ENCODE data around the gene ERBB2.
"Not testable (repeated sequence)": the region's sequence is repeated elsewhere in the genome, so short reads cannot be mapped to it uniquely, and the experiment has no call there.

GRCh38 chr17:39725923-39726322, 26.1 kb downstream of the ERBB2 start:
- TF ChIP-seq, protein P1, sequence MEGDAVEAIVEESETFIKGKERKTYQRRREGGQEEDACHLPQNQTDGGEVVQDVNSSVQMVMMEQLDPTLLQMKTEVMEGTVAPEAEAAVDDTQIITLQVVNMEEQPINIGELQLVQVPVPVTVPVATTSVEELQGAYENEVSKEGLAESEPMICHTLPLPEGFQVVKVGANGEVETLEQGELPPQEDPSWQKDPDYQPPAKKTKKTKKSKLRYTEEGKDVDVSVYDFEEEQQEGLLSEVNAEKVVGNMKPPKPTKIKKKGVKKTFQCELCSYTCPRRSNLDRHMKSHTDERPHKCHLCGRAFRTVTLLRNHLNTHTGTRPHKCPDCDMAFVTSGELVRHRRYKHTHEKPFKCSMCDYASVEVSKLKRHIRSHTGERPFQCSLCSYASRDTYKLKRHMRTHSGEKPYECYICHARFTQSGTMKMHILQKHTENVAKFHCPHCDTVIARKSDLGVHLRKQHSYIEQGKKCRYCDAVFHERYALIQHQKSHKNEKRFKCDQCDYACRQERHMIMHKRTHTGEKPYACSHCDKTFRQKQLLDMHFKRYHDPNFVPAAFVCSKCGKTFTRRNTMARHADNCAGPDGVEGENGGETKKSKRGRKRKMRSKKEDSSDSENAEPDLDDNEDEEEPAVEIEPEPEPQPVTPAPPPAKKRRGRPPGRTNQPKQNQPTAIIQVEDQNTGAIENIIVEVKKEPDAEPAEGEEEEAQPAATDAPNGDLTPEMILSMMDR (IDR thresholded peaks at IDR 0.05): not testable (repeated sequence)
- not testable (repeated sequence) for TF ChIP-seq POLR2A (IDR thresholded peaks at IDR 0.05)

All from vagina (tissue), 2 donors.